Activated CD4-positive, alpha-beta T cell treated with anti-CD3 and anti-CD28 coated beads for 48 hours (primary cell): ENCODE results near the gene PRCP.
A peak's percentile ranks its signal among the peaks of the same experiment; 100 is the strongest.

ENCODE experiments used
- DNase-seq: peaks from one replicate; pipeline ENCODE4 v3.0.0-alpha.2; 2020

PRCP gene

DNA sequence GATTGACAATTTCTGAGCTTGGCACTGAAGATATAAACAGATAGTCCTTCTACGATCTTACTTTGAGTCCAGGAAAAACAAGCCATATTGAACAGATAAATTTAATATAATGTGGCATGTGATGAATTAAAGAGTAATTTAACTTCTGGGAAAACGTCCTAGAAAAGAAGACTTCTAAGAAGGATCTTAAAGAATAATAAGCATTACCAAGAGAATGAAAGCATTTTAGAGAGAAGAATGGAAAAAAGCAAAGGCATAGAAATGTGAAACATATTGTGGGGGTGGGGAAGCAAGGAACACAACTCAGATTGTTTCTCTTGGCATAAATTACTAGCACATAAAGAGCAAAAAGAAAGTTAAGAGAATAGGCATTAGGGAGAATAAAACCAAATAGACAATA lies 6.7 kb upstream of the PRCP start:
- DNase-seq = no peak

DNA sequence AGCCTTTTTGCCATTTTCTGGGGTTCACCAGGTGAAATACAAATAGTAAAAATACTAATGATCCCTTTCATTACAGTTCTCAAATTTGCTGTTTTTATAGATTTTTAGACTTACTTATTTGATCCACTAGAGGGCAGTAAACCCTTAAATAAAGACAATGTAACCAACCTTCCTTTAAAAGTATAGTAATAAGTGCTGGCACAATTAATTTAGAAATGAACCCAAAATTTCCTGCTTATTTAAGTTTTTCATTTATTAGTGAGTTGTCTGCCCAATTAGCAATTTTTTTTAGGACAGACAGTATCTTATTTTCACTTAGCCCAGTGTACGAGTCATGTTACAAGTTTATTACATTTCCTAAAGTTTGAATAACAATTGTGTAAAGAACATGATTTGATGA lies 6.0 kb upstream of the PRCP start:
- DNase-seq = no peak

DNA sequence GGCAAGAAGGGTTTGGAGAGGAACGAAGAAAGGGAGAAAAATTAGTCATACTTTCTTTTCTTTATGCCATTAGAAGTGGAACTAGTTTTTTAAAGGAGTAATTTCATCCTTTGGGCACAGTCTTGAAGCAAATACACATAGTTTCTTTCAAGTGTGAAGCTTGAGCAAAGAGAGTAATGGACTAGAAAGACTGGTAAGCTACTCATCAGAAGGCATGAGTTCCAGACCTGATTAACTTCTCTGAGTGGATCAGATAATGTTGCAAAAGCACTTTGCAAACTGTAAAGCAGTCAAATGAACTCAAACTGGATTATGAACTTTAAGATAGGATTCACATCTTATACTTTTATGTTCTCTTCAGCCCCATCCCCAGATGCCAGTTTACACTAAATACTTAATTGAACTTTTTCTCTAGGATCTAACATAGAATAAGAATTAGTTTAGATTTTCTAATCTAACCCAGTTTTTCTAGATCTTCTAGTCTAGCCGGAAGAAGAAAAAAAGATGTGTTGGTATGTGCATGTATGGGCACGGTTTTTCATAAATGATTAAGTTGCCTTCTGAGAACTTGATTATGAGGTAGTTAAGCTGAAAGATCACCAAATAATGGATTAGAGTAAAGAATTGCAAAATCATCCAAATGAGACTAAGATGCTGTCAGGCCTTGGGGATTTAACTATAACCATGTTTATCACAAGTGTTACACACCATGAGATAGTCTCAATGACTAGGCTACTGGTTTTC lies 3.8 kb upstream of the PRCP start:
- DNase-seq = no peak

DNA sequence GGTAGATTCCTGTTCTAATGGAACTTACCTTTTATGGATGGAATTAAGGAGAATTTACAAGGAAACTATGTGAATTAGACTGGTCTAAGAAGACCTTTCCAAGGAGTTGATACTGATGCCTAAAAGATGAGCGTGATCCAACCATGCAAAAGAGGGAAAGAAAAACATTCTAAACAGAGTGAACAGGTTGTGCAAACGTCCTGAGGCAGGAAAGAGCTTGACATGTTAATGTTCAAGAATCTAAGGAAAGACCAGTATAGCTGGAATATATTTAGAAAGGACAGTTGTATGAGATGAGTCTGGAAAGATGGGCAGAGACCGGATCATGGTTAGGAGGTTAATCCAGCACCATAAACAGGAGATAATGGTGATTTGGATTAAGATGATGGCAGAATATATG lies 2.6 kb upstream of the PRCP start:
- DNase-seq = no peak

DNA sequence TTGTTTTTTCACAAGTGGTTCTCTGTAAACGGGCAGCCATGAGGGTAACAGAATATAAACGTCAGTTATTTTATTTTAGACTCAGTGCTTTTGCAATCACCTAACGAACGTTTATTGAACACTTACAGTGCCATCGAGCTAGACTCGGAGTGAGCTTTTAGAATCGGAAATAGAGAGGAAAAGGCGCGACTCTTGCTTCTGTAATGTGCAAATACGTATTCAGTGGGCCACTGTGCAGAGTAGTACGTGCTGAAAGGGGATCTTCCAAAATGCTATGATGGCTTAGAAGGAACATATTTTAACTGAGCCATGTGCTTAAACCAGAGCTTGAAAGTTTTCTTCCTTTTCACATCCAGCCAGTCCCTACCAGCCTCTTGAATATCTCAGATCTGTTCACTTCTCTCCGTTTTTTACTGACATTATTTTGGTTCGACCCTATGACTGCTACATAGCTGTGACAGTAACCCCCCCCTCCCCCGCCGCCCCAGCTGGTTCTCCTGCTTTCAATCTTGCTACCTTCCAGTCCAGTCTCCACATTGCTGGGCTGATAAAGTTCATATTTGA lies 1.8 kb upstream of the PRCP start:
- no peak for DNase-seq

DNA sequence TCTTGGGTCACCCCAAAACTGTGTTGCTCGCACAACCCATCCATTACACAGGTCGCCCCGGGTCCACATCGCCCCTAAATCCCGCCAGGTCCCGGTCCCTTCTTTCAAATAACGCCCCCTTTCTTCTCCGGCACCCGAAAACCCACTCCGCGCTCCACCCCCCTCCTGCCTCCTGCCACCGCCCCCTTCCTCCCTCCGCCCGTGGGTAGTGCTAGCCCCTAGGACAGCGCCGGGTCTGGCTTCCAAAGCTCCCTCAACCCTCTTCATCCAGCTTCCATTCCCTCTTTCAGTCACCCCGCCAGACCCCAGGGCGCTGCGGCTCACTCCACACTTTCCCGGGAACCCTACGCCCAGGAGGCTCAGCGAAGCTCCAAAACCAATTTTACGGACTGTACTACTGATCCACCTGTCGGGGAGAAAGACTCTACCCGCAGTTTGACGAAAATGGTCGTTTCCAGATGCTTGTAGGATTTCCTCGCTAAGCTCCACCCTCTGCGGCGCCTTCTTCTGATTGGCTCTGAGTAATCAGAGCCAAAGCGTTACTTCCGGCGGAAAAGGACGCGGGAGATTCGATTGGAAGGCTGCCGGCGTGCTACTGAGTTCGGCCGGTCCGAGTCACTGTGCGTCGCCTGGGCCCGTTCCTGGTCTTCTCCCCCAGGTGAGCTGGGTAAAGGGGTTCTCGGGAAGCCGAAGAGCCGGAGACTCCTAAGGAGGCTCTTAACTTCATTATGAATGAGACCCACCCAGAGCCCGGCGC lies 1.1 kb upstream of the PRCP start, which contains the start of gene DDIAS:
Gene DDIAS (plus strand): TSS at position 572 of the 757 bp plus-strand sequence. CDS start 13,003 bp downstream, outside the sequence.
- DNase-seq = peak; percentile 96

DNA sequence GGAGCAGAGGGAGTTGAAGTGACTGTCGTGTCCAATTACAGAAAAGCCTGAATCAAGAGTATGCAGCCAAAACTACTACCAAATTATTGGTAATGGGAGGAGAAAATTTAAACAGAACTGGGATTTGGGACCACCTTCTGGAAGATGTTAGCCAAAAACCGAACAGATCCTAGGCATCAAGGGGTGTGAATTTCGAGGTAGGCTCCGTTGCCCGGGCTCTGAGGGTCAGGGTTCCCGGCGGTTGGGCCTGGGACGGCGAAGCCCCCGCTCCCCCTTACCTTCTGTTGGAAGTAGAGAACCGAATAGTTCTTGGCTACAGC lies 313 bp downstream of the PRCP start:
- no peak for DNase-seq

DNA sequence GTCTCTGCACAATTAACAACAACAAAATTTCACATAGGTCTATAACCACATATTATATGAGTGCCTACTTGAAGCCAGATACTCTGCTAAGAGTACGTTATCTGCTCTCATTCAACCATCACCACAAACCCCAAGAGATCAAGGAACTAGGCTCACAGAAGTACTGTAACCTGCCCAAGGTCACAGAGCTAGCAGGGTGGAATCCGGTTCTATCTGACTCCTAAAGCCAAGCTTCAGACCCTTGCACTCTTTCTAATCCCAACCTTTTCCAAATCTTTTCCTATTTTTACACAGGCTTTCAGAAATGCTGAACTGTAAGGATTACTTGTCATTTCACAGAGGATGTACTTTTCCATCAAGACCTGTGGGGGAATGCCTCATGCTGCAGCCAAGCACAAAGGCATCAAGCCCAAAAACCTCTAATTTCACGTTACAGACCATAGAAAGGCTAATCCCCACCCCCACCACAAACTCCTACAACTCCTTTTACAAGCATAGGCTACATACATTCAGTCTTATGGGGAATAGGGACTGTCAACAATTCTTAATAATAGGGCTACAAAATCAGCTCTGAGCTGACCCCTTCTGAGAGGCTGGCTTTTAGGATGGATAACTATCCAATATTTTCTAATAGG lies 927 bp downstream of the PRCP start:
- no peak for DNase-seq

DNA sequence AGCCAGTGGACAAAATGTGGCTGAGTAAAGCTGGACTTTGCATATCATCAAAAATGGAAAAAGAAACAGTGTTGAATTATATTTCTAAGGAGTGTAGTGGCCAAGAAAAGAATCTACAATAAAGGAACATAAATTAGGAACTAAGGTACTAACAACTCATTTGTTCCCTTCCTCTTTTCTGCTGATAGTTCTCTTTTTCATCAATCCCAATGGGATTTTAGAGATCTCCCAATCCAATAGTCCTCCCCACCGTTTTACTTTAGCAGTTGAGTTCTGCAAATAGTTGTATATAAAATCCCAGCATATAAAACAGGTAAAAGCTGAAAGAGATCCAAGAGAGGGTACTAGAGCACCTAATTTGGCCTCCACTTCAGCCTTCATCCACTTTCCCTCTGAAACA lies 2.0 kb downstream of the PRCP start:
- no peak for DNase-seq

DNA sequence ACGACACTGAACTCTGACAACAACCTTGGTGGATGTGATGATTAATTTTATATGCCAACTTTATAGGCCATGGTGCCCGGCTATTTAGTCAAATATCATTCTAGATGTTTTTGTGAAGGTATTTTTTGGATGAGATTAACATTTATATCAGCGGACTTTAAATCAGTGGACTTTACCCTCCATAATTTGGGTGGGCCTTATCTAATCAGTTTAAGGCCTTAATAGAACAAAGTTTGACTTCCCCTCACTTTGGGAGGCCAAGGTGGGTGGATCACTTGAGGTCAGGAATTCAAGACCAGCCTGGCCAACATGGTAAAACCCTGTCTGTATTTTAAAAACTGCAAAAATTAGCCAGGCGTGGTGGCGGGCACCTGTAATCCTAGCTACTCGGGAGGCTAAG lies 4.0 kb downstream of the PRCP start:
- DNase-seq = no peak

DNA sequence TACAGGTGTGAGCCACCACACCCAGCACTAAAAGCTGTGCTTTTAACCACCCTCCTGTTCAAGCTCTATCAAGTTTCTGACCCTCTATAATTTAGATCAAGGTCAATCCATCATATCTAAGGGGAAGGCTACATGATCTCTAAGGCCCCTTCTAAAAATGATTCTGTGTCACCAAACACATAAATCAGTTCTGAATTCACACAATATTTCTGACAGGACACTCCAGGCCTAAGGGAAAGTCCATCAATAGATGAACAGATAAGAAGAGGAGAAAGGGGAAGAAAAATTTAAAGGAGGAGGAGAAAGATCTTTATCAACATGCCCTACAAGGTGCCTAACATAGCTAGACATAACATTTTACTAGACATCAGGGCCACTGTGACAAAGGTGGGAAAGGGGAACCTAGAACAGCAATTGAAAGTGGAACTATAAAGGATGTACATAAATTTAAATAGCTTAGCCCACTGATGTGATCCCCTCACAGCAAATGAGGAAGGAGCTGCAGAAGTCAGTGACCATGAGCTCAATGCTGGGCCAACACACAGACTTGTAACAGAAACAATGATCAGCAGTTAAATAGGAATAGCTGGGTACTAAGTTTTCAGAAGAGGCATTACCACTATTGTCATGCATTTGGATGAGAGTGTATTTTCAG lies 4.7 kb downstream of the PRCP start:
- no peak for DNase-seq

DNA sequence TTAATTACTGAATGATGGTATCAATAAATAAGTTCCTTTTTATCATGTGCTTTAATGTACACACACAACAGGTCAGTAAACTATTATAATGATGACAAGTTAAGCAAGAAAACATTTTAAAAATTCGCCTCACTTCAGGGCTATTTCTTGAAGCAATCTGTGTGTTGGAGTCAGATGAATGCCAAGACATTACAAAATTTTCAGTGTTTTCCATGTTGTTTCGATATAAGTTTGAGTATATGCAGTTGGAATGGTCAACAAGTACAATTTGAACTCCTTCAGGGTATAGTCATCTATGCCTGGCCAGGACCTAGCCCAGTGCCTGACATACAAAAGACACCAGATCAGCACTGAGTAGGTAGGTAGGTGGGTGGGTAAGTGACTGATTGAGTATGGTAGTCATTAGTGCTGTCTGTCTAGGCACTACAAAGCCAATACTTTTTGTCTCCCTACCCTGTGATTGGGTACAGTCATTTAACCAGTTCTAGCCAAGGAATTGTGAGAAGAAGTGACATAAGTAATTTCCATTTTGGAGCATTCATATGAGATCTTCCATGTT lies 7.5 kb downstream of the PRCP start:
- no peak for DNase-seq

DNA sequence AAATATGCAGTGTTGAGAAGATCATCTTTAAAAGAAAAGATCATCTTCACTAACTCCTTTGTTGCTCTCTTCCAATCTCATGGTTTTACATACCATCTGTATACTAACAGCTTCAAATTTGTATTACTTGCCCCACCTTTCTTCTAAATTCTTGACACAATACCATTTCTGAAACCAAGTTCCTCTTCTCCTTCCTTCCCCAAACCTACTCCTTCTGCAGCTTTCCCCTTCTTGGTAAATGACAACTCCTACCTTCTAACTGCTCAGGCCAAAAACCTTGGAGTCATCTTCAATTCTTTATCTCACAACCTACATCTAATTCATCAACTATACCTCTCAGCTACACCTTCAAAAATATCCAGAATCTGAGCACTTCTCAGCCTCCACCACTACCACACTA lies 9.3 kb downstream of the PRCP start:
- no peak for DNase-seq

DNA sequence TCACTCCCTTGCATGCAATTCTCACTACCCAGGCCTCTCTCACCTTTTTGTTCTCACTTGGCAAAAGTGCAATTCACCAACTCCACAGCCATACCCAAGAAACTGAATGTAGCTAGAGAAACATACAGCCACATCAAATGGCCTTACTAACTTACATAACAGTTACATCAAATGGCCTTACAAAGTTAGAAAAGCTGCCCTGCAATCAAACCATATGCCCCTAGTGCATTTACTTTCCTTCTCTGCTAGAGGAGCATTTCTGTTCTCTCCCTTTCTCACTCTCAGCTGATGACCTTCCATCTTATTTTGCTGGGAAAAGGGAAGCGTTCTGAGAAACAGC lies 10.3 kb downstream of the PRCP start:
- DNase-seq = no peak

DNA sequence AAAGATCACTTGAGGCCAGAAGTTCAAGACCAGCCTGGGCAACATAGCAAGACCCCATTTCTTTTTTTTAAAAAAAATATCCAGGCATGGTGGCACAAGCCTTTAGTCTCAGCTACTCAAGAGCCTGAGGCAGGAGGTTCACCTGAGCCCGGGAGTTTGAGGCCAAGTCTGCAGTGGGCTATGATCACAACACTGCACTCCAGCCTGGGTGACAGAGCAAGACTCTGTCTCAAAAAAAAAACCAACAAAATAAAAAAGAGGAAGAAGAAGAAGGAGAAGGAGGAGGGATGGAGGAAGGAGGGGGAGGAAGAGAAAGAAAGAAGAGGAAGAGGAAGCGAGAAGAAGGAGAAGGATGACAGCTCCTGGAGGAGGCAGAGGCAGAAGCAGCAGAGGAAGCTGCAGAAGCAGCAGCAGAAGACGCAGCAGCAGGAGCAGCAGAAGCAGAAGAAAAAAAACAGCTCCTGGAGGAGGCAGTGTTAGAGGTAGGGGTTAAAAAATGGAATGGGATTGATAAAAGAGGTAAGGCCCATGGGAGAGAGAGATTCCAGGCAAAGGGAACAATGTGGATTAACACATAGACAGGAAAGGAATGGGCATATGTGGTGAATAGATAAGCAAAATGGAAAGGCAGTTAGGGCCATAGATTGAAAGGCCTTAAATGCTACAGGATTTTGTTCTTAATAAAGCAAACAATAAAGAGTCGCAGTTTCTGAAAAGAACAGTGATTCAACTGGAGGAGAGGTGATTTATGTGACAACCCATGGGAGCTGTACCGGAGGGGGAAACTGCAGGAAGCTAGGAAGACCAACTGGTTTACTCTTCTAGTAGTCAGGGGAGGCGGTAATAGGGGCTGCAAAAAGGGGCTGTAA lies 10.9 kb downstream of the PRCP start:
- no peak for DNase-seq

DNA sequence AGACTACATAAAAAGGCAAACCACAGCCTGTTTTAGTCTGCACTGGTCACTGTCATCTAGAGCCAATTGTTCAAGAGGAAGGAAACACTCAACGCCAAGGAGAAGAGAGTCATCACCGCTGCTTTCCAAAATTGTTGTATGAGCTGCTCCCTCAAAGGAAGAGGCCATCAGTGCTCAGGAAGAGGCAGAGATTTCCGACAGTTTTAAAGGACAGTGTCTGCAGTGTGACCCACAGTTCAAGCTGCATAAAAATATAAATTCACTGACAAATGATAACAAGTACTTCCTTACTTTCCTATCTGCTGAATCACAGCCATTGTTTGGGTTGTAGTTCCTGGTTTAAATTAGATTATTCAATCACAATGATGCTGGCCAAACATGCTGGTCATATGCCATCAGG lies 16.4 kb downstream of the PRCP start:
- no peak for DNase-seq

DNA sequence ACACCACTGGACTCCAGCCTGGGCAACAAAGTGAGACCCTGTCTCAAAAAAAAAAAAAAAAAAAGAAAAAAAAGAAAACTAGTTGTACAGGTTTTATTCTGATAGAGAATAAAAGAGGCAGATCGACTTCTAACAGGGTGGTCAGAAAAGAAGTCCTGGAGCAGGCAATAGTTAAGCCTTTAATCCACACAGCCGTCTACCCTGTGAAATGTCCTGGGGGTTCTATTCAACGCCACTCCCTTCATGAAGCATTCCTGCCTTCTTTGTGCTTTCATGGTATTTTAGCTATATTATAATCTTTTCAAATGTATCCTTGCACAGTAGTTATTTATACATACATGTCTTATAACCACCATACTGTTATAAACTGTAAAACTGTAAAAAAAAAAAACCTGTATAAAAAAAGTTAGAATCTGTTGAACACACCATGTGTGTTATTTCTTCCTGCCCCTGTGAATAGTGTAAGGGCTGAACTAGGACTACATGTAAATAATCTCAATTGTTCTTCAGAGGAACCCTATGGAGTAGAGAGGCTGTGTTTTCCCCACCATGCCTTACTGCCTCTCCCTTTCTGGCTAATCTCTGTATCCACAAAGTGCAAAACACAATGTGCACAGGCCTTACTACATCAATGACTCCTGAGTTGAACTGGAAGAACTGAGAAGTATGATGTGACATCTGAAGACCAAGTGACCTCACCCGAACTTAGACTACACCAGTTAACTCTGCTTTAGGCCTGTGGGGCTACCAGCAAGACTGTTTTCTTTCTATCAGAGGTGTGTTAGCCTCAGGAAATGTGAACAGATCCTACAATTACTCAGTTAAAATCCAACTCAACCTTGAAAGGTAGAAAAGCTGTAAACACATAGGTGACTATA lies 25.3 kb downstream of the PRCP start:
- DNase-seq = no peak

DNA sequence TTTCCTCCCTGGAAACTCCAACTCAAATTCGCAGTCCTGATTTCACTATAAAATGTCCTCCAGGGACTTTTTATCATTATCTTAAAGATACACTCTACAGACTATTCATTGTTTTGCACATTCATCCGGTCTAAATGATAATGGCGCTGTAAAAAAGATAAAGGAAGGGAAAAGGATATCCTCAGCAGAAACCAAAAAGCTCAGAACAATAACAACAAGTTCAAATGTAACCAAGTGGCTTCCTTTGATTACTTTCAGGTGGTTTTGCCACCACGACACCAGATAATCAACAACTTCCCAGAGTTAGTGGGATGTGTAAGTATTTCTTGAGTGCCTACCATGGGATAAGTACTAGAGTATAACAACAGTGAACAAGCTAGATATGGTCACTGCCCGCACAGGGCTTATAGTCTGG lies 26.3 kb downstream of the PRCP start:
- no peak for DNase-seq

DNA sequence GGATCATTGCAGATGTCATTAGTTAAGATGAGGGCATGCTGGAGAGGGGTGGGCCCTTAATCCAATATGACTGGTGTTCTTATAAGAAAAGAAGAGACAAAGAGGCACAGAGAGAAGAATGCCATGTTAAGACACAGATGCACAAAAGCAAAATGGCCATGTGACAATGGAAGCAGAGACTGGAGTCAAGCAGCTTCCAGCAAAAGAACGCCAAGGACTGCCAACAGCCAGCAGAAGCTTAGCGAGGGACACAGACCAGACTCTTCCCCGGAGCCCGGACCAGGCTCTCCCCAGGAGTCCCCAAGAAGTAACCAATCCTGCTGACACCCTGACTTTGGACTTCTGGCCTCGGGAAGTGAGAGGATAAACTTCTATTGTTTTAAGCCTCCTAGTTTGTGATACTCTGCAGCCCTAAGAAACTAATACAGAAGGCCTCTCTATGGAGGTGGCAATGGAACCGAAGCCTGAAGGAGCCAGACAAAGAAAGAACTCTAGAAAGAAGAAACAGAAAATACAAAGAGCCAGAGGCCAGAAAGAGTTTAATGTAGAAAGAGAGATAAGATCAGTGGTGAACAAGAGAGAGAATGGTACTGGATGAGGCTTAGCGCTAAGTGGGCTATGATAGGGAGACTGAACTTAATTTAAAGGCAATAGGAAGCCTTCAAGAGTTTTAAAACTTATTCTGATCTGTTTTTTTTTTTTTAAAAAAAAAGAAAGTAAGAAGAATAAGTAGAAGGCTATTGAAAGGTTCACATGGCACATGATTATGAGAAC lies 27.7 kb downstream of the PRCP start:
- no peak for DNase-seq

DNA sequence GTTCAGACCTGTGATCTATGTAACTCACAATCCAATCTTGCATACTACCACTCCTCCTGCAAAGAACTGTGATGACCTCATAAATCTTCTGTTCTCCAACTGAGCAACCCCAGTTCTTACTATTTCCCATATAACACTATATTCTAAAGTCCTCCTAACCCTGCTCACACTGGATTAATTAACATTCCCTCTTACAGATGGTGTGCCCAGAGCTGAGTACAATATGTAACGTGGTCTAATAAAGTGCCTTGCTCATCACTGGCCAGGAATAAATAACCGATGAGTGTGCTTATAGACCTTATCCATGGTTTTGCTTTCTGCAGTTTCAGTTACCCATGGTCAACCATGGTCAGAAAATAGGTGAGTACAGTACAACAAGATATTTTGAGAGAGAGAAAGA lies 28.6 kb downstream of the PRCP start:
- DNase-seq = no peak
